Endometrium (tissue), 2 donors: ENCODE data around the gene EIF4B.

Source experiments
- FAIRE-seq: peaks from 2 replicates; lab custom pipeline; 2012; peaks lifted over from hg19 to GRCh38; lab: Jason Lieb, UNC
- donor health status: control.
- donor health status: control.

EIF4B gene

DNA sequence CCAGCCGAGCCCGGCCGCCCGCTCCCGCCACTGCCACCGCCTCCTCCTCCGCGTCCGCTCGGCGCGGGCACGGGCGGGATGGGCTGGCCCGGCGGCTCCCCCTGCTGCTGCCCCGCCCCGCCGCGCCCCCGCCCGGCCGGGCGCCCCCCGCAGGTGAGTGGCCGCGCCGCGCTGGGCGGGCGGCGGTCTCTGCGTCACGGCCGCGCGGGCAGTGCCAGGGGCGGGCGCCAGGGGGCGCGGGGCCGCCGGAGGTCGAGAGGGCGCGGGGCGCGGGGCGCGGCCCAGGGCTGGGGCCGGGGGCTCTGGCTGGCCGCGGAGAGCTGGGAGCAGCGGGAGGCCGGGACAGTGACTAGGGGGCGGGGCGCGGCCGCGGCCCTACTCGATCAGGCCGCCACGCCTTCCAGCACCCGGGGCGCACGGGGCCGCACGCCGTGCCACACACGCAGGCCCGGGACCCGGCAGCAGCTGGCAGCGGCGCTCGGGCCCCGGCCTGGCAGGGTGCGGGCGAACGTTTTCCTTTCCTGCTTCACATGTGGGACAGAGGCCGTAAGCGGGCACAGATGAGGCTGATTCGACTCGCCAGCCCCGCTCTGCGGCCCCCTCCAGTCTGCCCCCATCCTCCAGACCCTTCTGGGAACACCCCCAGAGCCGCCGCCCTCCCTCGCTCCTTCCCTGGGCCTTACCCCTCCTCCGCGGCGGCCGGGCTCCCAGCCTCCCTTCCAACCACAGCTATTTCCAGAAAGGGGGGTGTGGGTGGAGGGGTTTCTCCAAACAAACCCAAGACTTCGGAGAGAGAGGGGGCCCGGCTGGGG lies 41.2 kb downstream of the EIF4B start:
- FAIRE-seq = no peak

- FAIRE-seq = no peak
Measured at GRCh38 chr12:53048033-53048779, 42.0 kb downstream of the EIF4B start.

DNA sequence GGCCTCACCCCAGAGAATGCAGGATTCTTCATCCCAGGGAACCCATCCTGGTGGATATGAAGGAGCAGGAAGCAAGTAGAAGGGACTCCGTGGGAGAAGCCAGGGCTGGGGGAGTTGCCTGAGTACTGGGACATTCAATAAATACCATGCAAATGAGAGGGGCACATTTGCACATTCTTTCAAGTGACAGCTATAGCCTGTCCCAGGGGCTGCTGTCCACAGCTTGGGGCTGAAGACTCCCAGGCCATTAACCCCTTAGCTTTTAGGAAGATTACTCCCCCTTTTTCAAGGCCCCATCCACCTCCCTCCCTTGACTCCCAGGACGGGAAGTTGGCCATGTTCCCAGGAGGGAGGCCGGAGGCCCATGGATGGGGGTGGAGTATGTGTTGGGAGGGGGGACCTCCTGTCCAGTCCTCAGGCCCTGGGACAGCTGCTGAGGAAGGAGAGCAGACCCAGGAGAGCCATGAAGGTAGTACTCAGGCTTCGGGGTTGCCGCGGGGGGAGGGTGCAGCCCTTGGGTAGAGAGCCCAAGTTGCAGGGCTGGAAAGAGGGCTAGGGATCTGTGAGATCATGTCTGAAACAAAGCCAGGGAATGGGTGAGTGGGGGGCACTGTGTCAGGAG lies 42.6 kb downstream of the EIF4B start:
- FAIRE-seq = no peak

DNA sequence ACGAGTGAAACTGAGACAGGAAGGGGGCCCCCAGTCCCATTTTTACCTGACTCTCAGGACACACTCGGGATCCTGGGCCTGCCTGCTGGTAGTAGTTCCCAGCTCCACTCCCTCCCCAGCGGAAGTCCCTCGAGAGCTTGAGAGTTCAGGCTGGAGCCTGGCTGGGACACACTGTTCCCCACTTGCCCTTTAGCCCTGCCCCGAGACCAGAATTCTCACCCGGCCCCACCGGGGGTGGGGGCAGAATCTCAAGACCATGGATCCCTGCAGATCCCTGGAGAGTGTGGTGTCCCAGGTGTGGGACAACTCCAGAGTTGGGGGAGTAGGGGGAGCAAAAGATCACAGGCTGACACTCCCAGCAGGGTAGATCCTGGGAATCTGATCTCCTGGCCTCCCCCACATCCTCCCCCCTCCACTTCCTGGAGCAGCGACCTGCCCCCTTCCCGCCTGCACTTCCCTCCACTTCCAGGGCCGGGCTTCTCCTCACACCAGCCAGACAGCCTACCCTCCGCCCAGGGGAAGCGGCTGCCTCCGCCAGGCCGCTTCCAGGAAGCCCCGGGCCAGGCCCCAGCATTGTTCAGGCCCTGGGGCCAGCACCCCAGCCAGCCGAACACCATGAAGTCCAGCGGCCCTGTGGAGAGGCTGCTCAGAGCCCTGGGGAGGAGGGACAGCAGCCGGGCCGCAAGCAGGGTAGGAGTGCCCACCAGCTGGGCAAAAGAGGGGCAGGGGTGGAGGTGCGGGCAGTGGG lies 43.5 kb downstream of the EIF4B start, which contains the start of gene TNS2:
TSS of gene TNS2 (plus strand) at position 495 of the 748 bp plus-strand sequence. CDS start at position 616, 121 bp downstream.
- no peak for FAIRE-seq

- no peak for FAIRE-seq
Measured at GRCh38 chr12:53050426-53051057, 44.3 kb downstream of the EIF4B start.

GRCh38 chr12:53051058-53051880 lies 45.0 kb downstream of the EIF4B start:
- no peak for FAIRE-seq

DNA sequence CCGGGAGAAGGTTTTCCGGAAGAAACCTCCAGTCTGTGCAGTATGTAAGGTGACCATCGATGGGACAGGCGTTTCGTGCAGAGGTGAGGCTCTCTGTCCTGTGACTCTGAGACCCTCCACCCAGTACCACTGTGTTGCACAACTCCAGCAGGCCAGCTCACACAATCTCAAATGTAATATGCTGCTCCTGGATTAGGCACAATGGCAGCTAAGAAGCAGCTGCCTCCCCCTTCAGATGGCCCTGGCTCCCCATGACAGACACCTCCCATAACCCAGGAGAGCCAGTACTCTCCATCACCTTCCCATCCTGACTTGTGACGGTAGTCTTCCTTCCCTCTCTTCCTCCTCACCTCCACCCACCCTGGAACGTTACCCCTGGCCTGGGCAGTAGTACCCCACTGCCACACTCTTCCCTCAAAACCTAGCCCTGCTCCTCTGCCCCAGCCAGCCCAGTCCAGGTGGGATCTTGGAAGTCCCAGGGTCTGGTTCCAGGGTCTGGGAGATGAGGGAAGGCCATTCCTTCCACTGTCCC lies 45.7 kb downstream of the EIF4B start:
- no peak for FAIRE-seq

DNA sequence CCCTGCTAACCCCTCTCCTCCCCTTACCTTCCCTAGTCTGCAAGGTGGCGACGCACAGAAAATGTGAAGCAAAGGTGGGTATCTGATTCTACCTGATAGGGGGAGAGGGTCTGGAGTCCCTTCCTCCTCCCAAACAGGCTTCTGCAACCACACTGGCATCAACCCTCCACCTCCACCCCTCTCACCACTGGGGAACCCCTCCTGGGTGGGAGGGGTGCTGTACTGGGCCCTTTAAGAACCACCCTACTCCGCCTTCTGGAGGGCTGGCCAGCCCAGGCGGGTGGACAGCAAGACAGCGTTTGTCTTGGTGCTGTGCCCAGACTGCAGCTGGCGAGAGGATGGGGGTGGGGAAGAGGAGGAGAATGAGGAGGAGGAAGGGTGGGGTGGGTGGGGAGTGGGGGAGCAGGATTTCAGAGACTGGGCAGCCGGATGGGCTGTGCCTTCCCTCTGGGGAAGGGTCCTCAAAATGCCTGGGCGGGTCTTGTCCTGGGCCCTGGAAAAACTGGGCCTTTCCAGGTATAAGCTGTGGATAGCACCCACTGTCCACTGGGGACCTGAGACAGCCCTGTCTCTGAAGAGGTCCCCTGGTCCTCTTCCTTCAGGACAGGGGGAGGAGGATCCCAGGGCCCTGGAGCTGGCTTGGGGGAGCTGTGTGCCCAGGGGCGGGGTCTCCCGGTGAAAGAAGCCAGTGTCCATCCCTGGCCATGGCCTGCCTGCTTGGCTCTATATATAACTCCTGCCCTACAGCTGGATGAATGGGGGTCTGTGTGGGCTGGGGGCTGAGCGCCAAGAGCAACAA lies 46.4 kb downstream of the EIF4B start:
- FAIRE-seq = no peak

DNA sequence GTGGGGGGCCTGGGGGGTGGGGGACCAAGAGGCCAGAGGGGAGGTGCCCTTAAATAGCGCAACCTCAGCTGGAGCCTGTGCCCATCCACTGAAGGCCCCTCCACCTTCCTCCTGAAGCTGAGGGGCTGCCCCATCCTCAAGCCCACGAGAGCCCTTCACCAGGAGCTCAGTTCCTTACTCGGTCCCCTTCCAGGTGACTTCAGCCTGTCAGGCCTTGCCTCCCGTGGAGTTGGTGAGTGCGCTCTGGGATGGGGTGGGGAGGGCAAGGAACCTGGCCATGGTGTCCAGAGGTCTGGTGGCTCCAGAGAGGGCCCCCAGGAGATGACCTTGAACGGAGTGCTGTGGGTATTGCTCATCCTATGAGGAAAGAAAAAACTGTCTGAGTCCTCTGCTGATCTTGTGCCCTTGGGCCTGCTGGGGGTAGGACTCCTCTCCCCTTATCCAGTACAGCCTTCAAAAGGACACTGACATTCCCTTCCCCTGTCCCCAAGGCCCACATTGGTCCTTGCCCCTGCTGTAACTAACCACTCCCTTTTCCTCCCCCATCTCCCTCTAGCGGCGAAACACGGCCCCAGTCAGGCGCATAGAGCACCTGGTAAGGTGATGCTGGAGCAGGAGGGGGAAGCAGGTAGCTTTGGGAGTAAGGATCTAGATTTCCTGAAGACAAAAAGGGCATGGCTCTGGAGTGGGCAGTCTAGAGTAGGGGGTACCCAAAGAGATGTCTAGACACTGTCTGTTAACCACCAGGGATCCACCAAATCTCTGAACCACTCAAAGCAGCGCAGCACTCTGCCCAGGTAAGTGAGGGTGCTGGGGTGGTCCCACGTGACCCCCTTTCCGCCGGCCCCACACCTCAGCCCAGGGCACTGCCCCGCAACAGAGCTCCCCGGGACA lies 47.2 kb downstream of the EIF4B start:
- no peak for FAIRE-seq

- no peak for FAIRE-seq
Measured at GRCh38 chr12:53054112-53054878, 48.0 kb downstream of the EIF4B start.

DNA sequence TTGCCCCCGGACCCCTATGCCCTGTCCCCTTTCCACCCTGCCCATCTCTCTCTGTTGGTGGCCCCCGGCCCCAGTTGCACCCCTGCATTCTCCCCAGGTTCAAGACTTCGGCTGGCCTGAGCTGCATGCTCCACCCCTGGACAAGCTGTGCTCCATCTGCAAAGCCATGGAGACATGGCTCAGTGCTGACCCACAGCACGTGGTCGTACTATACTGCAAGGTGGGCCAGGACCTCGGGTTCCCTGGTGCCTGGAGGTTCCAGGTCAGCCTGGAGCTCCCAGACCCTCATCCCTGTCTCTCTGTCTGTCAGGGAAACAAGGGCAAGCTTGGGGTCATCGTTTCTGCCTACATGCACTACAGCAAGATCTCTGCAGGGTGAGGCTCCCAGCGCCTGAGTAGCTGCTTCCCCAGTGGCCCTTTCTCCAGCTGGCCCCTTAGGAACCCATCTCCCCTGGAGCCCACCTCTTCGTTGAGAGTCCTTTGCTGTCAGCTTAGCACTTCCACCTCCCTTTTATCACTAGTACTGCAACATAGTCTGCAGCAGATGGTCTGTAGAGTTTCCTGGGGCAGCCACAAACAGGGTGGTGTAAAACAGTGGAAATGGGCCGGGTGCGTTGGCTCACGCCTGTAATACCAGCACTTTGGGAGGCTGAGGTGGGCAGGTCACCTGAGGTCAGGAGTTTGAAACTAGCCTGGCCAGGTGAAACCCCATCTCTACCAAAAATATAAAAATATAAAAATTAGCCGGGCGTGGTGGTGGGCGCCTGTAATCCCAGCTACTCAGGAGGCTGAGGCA lies 49.4 kb downstream of the EIF4B start:
- no peak for FAIRE-seq

GRCh38 chr12:53056296-53056695 lies 50.0 kb downstream of the EIF4B start:
- no peak for FAIRE-seq

DNA sequence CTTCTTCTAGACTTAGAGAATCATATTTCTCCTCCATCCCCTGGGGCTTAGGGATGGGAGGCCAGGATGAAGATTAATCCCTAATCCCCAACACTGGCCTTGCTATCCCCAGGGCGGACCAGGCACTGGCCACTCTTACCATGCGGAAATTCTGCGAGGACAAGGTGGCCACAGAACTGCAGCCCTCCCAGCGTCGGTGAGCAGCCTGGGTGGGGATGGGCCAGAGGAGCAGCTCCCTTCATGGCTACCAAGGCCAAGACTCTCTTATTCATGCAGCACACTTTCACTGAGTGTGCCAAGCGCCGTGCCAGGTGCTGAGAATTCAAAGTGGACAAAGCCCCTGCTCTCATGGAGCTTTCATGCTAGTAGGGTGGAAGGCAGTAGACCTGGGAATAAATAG lies 50.6 kb downstream of the EIF4B start:
- FAIRE-seq = no peak

- FAIRE-seq = no peak
Measured at GRCh38 chr12:53057816-53058500, 51.7 kb downstream of the EIF4B start.

GRCh38 chr12:53058674-53059433 lies 52.6 kb downstream of the EIF4B start:
- no peak for FAIRE-seq
